ENCODE data around the gene PDLIM4.

PDLIM4 gene

DNA sequence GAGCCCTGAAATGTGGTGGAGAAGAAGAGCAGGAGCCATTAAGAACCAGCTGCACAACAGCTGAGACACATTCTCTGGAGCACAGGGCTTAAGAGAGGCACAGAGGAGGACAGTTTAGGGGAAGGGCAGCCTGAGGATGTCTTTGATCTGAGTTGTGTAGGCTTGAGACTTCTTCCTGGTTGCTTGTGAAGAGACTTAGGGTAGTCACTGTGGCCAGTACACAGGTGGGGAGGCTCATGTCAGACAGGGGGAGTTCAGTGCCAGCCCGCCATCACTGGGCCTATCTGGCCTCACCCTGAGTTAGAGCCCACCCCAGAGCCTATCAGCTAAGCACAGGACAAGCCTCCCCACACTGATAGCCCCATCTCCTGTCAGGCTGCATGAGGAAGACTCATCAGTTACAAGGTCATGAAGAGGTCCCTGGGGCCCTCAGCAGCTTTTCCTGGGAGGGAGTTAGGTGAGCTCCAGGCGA is 56.5 kb downstream of the PDLIM4 start:
- no peak for DNase-seq

- no peak for DNase-seq
These were observed 58.1 kb downstream of the PDLIM4 start for GRCh38 chr5:132315529-132316067.

GRCh38 chr5:132319975-132320374 is 62.5 kb downstream of the PDLIM4 start:
- DNase-seq: no peak

- no peak for DNase-seq
These were observed 63.7 kb downstream of the PDLIM4 start for GRCh38 chr5:132321109-132321721.

GRCh38 chr5:132322266-132322665 is 64.8 kb downstream of the PDLIM4 start:
- no peak for DNase-seq
